B cell (primary cell): ENCODE results near the gene THSD7A. TPM values are rescaled to one million over a fixed set of nuclear protein-coding genes. Genes with fewer than 3 reads are reported as not detected.

Source experiments
- ATAC-seq: fragments of 200-7000 bp; cut with Tn5 transposase; one replicate; pipeline ENCODE4 v1.10.0; 2021; ENCODE audit warnings: low read depth, mild to moderate bottlenecking, moderate number of reproducible peaks, moderate library complexity
- CTCF ChIA-PET: fragments of 350-600 bp; sonication (Branson Sonifier 250); formaldehyde crosslinking; loops from one replicate; lab custom pipeline; 2021; ENCODE audit warnings: antibody characterized with exemption, inconsistent platforms; lab: Charles Lee
- POLR2A ChIA-PET: fragments of 350-600 bp; sonication (Branson Sonifier 250); formaldehyde crosslinking; loops from one replicate; lab custom pipeline; 2021; ENCODE audit warnings: antibody characterized with exemption; lab: Charles Lee
- DNase-seq: peaks from one replicate; pipeline ENCODE4 v3.0.0; 2013
- H2AFZ ChIP-seq: 2 replicates; pipeline ENCODE4 v1.6.1; 2012; ENCODE audit warnings: mild to moderate bottlenecking, low read depth, low read length; ENCODE audit not compliant: insufficient read depth, poor library complexity, severe bottlenecking
- H3K27ac ChIP-seq, 2 donors: 1 replicate in 1 of 2; 2 replicates in 1 of 2; pipeline ENCODE4 v1.5.1; 2012 to 2013; ENCODE audit warnings: low read length in 2 of 2, mild to moderate bottlenecking in 2 of 2, moderate library complexity in 1 of 2
- H3K27me3 ChIP-seq, 4 experiments: fragments of 200-600 bp in 1 of 4; sonication (generic) in 1 of 4; replicated peaks in 1 of 4; 1 replicate in 2 of 4; 2 replicates in 2 of 4; pipeline versions ENCODE4 v1.6.1 to v1.7.0; 2013 to 2016; ENCODE audit warnings: low read length in 3 of 4, mild to moderate bottlenecking in 2 of 4, mixed read lengths in 1 of 4, moderate library complexity in 1 of 4; ENCODE audit not compliant: insufficient read depth in 4 of 4, control insufficient read depth in 3 of 4; ENCODE audit errors: control extremely low read depth in 1 of 4
- H3K36me3 ChIP-seq, 2 experiments: replicated peaks in 1 of 2; 1 replicate in 1 of 2; 2 replicates in 1 of 2; pipeline versions ENCODE4 v1.6.1 to v1.7.1; 2013; ENCODE audit warnings: low read length in 1 of 2; ENCODE audit not compliant: insufficient read depth in 2 of 2, control insufficient read depth in 1 of 2; ENCODE audit errors: control extremely low read depth in 1 of 2, extremely low read depth in 1 of 2
- H3K4me1 ChIP-seq, 2 donors: fragments of 200-600 bp in 1 of 2; sonication (generic) in 1 of 2; 1 replicate in 1 of 2; 2 replicates in 1 of 2; pipeline versions ENCODE4 v1.5.1 to v1.6.1; 2013 to 2017; ENCODE audit warnings: low read length in 2 of 2; ENCODE audit not compliant: control insufficient read depth in 2 of 2, insufficient read depth in 2 of 2
- H3K4me2 ChIP-seq: replicated peaks from 2 replicates; pipeline ENCODE3; 2012; ENCODE audit warnings: mild to moderate bottlenecking, low read depth, low read length; ENCODE audit not compliant: poor library complexity, severe bottlenecking
- H3K4me3 ChIP-seq, 5 experiments: fragments of 200-600 bp in 1 of 5; sonication (generic) in 1 of 5; 1 replicate in 3 of 5; 2 replicates in 2 of 5; pipeline versions ENCODE4 v1.5.1 to v1.7.0; 2011 to 2016; ENCODE audit warnings: low read length in 4 of 5, mild to moderate bottlenecking in 4 of 5, low read depth in 2 of 5, control low read depth in 1 of 5, moderate library complexity in 1 of 5; ENCODE audit not compliant: insufficient read depth in 1 of 5; ENCODE audit errors: control extremely low read depth in 1 of 5, extremely low read depth in 1 of 5
- H3K79me2 ChIP-seq: fragments of 200-600 bp; sonication (generic); one replicate; pipeline ENCODE4 v1.6.0; 2016; ENCODE audit warnings: low read length; ENCODE audit not compliant: control insufficient read depth, insufficient read depth
- H3K9ac ChIP-seq: fragments of 200-600 bp; sonication (generic); 2 replicates; pipeline ENCODE4 v1.6.1; 2017; ENCODE audit warnings: mild to moderate bottlenecking, low read length, moderate library complexity
- H3K9me3 ChIP-seq, 3 donors: one replicate each; pipeline versions ENCODE4 v1.6.1 to v1.7.1; 2013; ENCODE audit warnings: low read length in 2 of 3; ENCODE audit not compliant: control insufficient read depth in 2 of 3, insufficient read depth in 1 of 3; ENCODE audit errors: control extremely low read depth in 1 of 3
- H4K20me1 ChIP-seq: 2 replicates; pipeline ENCODE4 v1.6.0; 2012; ENCODE audit warnings: mild to moderate bottlenecking, low read length; ENCODE audit not compliant: insufficient read depth, control insufficient read depth, poor library complexity, severe bottlenecking
- H3K27ac Mint-ChIP-seq: one replicate; pipeline ENCODE4 v1.8.0; 2021; ENCODE audit warnings: mixed read lengths
- H3K27me3 Mint-ChIP-seq: one replicate; pipeline ENCODE4 v1.8.0; 2021; ENCODE audit warnings: mixed read lengths
- H3K4me1 Mint-ChIP-seq: one replicate; pipeline ENCODE4 v1.8.0; 2021; ENCODE audit warnings: mixed read lengths
- H3K4me3 Mint-ChIP-seq: one replicate; pipeline ENCODE4 v1.8.0; 2021; ENCODE audit warnings: mixed read lengths
- H3K9me3 Mint-ChIP-seq: one replicate; pipeline ENCODE4 v1.8.0; 2022; ENCODE audit warnings: mixed read lengths; ENCODE audit not compliant: insufficient read depth
- CTCF ChIP-seq: fragments of 200-600 bp; IDR thresholded peaks from one replicate; pipeline ENCODE4 v1.8.0; 2022; ENCODE audit warnings: antibody characterized with exemption, mild to moderate bottlenecking
- EZH2 ChIP-seq: IDR thresholded peaks from 2 replicates; pipeline ENCODE4 v1.6.1; 2012; ENCODE audit warnings: borderline replicate concordance, low read depth, mild to moderate bottlenecking, moderate library complexity, low read length; ENCODE audit not compliant: insufficient read depth, poor library complexity, severe bottlenecking
- WGBS: methylation state at CpG from one replicate; pipeline ENCODE4 v1.1.5; 2013; ENCODE audit warnings: missing lambda C conversion rate; ENCODE audit not compliant: insufficient coverage; 5-methylcytosine and 5-hydroxymethylcytosine counted together
- intact Hi-C: fragments of 100-400 bp; cut with micrococcal nuclease; formaldehyde crosslinking; loops from one replicate; pipeline ENCODE4 v1.10.0; 2022
- polyA plus RNA-seq: library from polyadenylated mRNA; depleted of rRNA; stranded (reverse); fragments of >200 nt; gene quantifications from 2 replicates; pipeline ENCODE4 v1.2.3, GENCODE V29; 2012
- total RNA-seq, 2 donors: library from RNA; stranded (reverse); fragments of 120-200 nt in 1 of 2; gene quantifications; 1 replicate in 1 of 2; 2 replicates in 1 of 2; pipeline versions ENCODE4 v1.2.3 to v1.2.4, GENCODE V29; 2013 to 2022

The THSD7A gene
- total and polyA plus RNA-seq, 2 donors (not counting 1 experiment from before 2014, with no cell fraction given): not detected

DNA sequence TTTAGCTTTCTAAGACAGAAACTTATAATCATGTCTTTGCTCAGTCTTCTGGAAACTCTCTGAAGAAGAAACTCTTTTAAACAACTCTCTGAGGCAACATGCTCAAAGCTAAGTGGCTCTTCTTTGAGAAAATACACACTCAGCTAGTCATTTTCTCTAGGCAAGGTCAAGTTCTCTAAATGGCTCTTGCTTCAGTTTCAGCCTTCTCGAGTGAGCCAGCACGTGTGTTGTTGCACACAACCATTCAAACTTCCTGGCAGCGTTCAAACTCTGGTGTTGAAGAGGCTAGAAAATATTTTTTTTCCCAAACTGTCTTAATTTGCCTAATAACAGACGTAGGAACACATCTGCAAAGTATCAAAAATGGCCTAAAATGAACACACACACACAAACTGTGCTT lies 129.1 kb downstream of the THSD7A start:
- TF ChIP-seq CTCF: no peak
- no peak for TF ChIP-seq EZH2
- Histone ChIP-seq H3K9me3 (no peaks in the 10 kb centered on the region), H3K79me2 (no peaks in the 10 kb centered on the region), H2AFZ (no peak overlapping the region), H3K27me3 (no peaks in the 10 kb centered on the region), H3K27ac (no peak overlapping the region), H3K4me1 (no peaks in the 10 kb centered on the region), H4K20me1 (no peaks in the 10 kb centered on the region), H3K4me3 (no peak overlapping the region), H3K9ac (no peak overlapping the region), H3K4me2 (no peak overlapping the region), H3K36me3 (no peaks in the 10 kb centered on the region)
- Mint-ChIP-seq H3K4me3 (no peak overlapping the region), H3K9me3 (no peaks in the 10 kb centered on the region), H3K27ac (no peak overlapping the region), H3K27me3 (no peaks in the 10 kb centered on the region), H3K4me1 (peaks cover 3% of the 10 kb centered on the region)
- ChIA-PET CTCF (no interaction called here), POLR2A (no interaction called here)
- DNase-seq (no peak), ATAC-seq (no peak)
- intact Hi-C loops: no loop called here
- WGBS: no CpG with 5 or more reads among the region's 4 CpGs

DNA sequence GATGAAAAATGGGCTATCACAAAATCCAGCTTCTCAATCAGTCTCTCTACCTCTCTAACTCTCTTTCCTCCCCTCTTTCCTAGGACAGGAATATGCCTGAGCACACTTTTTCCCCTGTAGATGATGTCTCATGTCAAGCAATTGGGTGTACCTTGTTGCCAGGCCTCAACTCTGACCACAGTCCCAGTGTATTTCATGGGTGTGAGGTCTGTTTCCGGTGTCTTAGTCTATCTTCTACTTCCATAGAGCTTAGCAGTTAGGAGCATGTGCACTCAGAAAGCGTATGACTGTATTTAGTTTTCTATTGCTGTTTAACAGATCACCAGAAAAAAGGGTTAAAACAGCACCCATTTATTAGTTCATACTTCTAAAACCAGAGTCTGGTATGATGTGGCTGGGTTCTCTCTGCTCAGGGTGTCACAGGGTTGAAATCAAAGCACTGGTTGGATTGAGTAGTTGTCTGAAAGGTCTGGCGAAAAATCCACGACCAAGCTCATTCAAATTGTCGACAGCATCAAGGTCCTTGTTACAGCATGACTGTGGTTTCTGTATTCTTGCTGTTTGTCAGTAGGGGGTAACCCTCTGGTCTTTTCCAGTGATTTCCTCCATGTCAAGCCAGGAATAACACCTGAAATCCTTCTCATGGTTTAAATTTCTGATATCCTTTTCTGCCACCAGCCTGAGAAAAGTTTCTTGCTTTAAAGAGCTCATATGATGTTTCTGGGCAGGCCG lies 130.0 kb downstream of the THSD7A start:
- Histone ChIP-seq H3K27me3 (no peaks in the 10 kb centered on the region), H4K20me1 (no peaks in the 10 kb centered on the region), H3K36me3 (no peaks in the 10 kb centered on the region), H3K4me2 (no peak overlapping the region), H2AFZ (no peak overlapping the region), H3K79me2 (no peaks in the 10 kb centered on the region), H3K9me3 (no peaks in the 10 kb centered on the region), H3K4me3 (no peak overlapping the region), H3K27ac (no peak overlapping the region), H3K9ac (no peak overlapping the region), H3K4me1 (no peaks in the 10 kb centered on the region)
- Mint-ChIP-seq H3K9me3 (no peaks in the 10 kb centered on the region), H3K4me3 (no peak overlapping the region), H3K4me1 (peaks cover 3% of the 10 kb centered on the region), H3K27me3 (no peaks in the 10 kb centered on the region), H3K27ac (no peak overlapping the region)
- intact Hi-C loops: no loop called here
- CTCF ChIA-PET: no interaction called here
- TF ChIP-seq EZH2 (no peak), CTCF (no peak)
- POLR2A ChIA-PET: no interaction called here
- WGBS: 76% methylated on average over 2 of the region's 6 CpGs
- no peak for DNase-seq
- ATAC-seq: no peak
